Mucosa of descending colon (tissue), 3 donors: ENCODE measurements around the gene ZNF580. TPM values are rescaled to one million over a fixed set of nuclear protein-coding genes. Genes with fewer than 3 reads are reported as not detected.

ENCODE experiments used
- ATAC-seq: fragments of 200-7000 bp; cut with Tn5 transposase; one replicate; pipeline ENCODE4 v1.9.1; 2020; ENCODE audit warnings: mild to moderate bottlenecking, moderate library complexity
- DNase-seq, 3 donors: peaks; one replicate each; pipeline ENCODE4 v3.0.0-alpha.2; 2020
- H3K36me3 ChIP-seq: fragments of 200-600 bp; one replicate; pipeline ENCODE4 v1.8.0; 2021; ENCODE audit warnings: low read depth, mild to moderate bottlenecking
- H3K4me1 ChIP-seq: fragments of 200-600 bp; one replicate; pipeline ENCODE4 v1.8.0; 2021; ENCODE audit warnings: low read depth, mild to moderate bottlenecking
- H3K4me3 ChIP-seq: fragments of 200-600 bp; one replicate; pipeline ENCODE4 v1.8.0; 2021; ENCODE audit warnings: mild to moderate bottlenecking
- H3K9me3 ChIP-seq: fragments of 200-600 bp; one replicate; pipeline ENCODE4 v1.8.0; 2021; ENCODE audit warnings: mild to moderate bottlenecking
- intact Hi-C, 2 donors: fragments of 100-400 bp; cut with DNase I in 1 of 2; cut with micrococcal nuclease in 1 of 2; formaldehyde crosslinking; loops; one replicate each; pipeline versions ENCODE4 v1.11.0 to v1.11.1; 2022; cut with DNase I, micrococcal nuclease
- total RNA-seq, 3 donors: library from RNA; stranded (reverse); fragmentation: NEBNext Ultra II Directional in 2 of 3; extraction: Animal tissue kit (Norgen Biotek cat#: 25700) in 2 of 3; gene quantifications; one replicate each; pipeline versions ENCODE4 v1.2.1 to v1.2.4, GENCODE V29; 2021 to 2023
- TF ChIP-seq, protein P1 (sequence below): fragments of 200-600 bp; IDR thresholded peaks from one replicate; pipeline ENCODE4 v1.8.0; 2022; ENCODE audit warnings: antibody characterized with exemption, mild to moderate bottlenecking
- donor health status: DM: no; HTN: no; CAD: no; lungs with moderate emphysema.
- donor health status: DM: no; HTN: no; CAD: no.
- donor health status: DM: no; HTN: yes; CAD: no.

Gene ZNF580
- total RNA-seq, 3 donors from 2014 or later, result 29.6 to 46.0 (median 31.6) TPM

- TF ChIP-seq, protein P1, sequence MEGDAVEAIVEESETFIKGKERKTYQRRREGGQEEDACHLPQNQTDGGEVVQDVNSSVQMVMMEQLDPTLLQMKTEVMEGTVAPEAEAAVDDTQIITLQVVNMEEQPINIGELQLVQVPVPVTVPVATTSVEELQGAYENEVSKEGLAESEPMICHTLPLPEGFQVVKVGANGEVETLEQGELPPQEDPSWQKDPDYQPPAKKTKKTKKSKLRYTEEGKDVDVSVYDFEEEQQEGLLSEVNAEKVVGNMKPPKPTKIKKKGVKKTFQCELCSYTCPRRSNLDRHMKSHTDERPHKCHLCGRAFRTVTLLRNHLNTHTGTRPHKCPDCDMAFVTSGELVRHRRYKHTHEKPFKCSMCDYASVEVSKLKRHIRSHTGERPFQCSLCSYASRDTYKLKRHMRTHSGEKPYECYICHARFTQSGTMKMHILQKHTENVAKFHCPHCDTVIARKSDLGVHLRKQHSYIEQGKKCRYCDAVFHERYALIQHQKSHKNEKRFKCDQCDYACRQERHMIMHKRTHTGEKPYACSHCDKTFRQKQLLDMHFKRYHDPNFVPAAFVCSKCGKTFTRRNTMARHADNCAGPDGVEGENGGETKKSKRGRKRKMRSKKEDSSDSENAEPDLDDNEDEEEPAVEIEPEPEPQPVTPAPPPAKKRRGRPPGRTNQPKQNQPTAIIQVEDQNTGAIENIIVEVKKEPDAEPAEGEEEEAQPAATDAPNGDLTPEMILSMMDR, result peak; percentile 50
- Histone ChIP-seq H3K36me3 (no peaks in the 10 kb centered on the region), H3K4me3 (no peak overlapping the region), H3K4me1 (peaks cover 16% of the 10 kb centered on the region), H3K9me3 (no peaks in the 10 kb centered on the region)
- ATAC-seq (peak; percentile 82), DNase-seq (peak in 2 of 3 donors; percentile 42 to 100)
- intact Hi-C loops, result no loop called here
Observed at GRCh38 chr19:55632463-55632834, 8.4 kb upstream of the ZNF580 start.

DNA sequence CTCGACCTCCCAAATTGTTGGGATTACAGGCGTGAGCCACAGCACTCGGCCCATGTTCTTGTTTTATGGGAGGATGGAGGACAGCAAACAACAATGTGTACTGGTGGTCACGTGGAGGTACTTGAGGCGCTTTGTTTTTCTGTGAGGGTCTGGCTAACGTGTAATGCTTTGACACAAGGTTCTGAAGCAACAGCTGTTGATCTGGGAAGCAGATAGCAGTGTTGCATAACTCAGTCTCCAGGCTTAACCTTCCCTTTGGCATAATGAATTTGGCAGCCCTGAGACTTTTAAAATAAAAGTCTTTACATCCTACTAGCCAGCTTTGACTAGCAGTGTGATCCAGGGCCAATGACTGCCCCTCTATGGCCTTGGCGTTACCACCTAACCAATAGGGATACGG is 6.9 kb upstream of the ZNF580 start:
- Histone ChIP-seq H3K9me3 (no peaks in the 10 kb centered on the region), H3K4me1 (peaks cover 16% of the 10 kb centered on the region), H3K36me3 (no peaks in the 10 kb centered on the region), H3K4me3 (no peak overlapping the region)
- TF ChIP-seq, protein P1, result no peak
- DNase-seq (peak in 1 of 3 donors; percentile 4), ATAC-seq (no peak)
- intact Hi-C loops, result no loop called here

DNA sequence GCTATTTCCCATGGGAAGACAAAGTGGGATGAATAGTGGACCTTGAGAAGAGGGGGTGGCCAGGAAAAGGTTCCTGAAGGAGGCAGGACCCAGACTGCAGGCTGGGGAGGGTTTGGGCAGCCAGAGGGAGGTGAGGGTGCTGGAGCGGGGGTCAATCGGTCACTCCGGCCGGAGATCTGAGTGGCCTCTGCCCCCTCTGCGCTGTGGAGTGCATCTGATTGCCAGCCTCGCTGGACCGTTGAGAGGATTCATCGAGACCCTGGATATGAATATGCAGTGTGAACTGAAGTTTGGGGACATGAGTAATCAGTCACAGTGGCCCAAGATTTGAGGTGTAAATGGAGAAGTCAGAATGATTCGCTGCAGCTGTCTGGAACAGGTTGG is 5.5 kb upstream of the ZNF580 start:
- peak overlapping the region; percentile 76 for H3K4me3 ChIP-seq
- H3K9me3 ChIP-seq, result no peaks in the 10 kb centered on the region
- TF ChIP-seq, protein P1, result no peak
- H3K4me1 ChIP-seq, result peaks cover 24% of the 10 kb centered on the region
- no peaks in the 10 kb centered on the region for H3K36me3 ChIP-seq
- intact Hi-C loops, result no loop called here
- peak in 2 of 3 donors; percentile 48 to 54 for DNase-seq
- ATAC-seq, result no peak

DNA sequence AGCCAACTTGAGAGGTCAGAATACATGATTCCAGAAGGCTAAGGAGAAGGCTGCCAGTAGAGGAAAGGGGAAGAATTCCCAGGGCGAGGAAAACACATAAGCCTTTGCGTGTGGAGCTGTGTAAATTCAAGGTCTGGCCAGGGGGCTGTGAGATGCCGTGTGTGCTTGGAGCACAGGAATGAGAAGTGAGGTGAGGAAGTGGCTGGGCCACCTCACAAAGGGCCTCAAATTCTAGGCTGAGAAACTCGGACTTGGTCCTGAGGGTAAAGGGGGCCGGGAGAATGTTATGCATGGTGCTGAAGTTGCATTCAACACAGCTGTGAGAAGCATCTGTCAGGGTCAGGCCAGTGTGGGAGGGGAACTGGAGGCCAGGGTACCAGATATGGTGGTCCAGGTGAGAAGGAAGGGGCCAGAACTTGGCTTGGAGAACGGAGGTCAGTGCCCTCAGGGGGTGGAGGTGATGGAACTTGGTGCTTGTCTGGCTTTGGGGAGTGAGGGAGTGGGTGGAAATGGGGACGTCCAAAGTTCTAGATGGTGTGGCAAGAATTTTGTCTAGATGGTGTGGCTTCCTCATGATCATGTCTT is 4.9 kb upstream of the ZNF580 start:
- ATAC-seq, result no peak
- H3K36me3 ChIP-seq, result no peaks in the 10 kb centered on the region
- DNase-seq, result peak in 1 of 3 donors; percentile 31
- peaks cover 25% of the 10 kb centered on the region for H3K4me1 ChIP-seq
- TF ChIP-seq, protein P1, result no peak
- no peak overlapping the region for H3K4me3 ChIP-seq
- H3K9me3 ChIP-seq, result no peaks in the 10 kb centered on the region
- intact Hi-C loops, result no loop called here

- intact Hi-C loops, result no loop called here
- H3K9me3 ChIP-seq, result no peaks in the 10 kb centered on the region
- DNase-seq (peak in 1 of 3 donors; percentile 17), ATAC-seq (no peak)
- H3K4me3 ChIP-seq, result no peak overlapping the region
- TF ChIP-seq, protein P1, result no peak
- no peaks in the 10 kb centered on the region for H3K36me3 ChIP-seq
- H3K4me1 ChIP-seq, result peaks cover 25% of the 10 kb centered on the region
Observed at GRCh38 chr19:55636723-55637122, 4.1 kb upstream of the ZNF580 start.

DNA sequence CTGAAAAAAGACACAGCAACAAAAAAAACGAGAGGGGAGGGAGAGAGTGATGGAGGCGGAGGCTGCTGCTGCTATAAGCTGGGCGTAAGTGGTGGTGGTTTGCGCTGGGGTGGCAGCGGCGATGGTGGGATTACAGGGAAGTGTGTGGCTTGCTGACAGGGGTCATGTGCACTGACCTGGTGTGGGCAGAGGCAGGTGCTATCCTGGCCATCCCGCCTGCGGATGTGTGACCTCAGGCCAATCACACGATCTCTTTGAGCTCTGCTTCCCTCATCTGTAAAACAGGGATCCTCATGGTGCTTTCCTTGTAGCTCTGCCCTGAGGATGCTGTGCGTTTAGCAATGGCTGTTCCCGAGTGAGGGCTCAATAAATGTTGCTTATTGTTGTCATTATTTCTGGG is 3.3 kb upstream of the ZNF580 start:
- Histone ChIP-seq H3K4me1 (peaks cover 30% of the 10 kb centered on the region), H3K4me3 (no peak overlapping the region), H3K36me3 (no peaks in the 10 kb centered on the region), H3K9me3 (no peaks in the 10 kb centered on the region)
- TF ChIP-seq, protein P1, result no peak
- intact Hi-C loops, result no loop called here
- ATAC-seq, result no peak
- peak in 1 of 3 donors; percentile 46 for DNase-seq
